NCI-H446 (cell line): Measurements from ENCODE around the gene MAP3K2.
A peak's percentile ranks its signal among the peaks of the same experiment; 100 is the strongest.

ENCODE experiments used
- DNase-seq, 2 experiments: peaks; one replicate each; lab custom pipeline; 2025; lab: John Stamatoyannopoulos, UW

The MAP3K2 gene

DNA sequence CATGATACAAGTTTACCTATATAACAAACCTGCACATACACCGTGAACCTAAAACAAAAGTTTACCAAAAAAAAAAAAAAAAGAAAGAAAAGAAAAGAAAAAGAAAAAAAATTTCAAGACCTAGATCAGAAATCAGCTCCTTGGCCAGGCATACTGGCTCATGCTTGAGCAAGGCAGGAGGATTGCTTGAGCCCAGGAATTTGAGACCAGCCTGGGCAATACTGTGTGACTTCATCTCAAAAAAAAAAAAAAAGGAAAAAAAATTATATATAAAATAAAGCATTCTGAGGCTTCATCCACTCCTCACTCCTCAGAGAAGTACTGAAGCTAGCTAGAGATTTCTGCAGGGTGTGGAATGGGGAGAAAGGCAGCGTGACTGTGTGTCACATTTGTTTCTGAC is 18.7 kb upstream of the MAP3K2 start:
- no peak for DNase-seq

DNA sequence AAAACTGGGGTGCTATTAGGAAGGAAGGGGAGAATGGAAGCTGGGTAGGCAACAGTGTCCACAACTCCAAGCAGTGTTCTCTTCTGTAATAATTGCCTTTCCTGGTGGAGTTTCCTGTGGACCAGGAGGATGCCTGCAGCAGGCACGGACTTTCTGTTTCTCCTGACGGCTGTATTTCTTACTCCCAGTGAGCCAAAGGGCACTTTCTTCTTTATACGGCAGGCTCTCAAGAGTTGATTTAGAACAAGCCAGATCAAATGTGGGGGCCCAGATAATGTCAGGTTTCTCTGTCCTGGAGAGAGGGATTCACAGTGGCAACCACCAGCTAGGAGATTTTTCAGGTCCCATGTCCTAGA is 17.5 kb upstream of the MAP3K2 start:
- DNase-seq, result no peak

DNA sequence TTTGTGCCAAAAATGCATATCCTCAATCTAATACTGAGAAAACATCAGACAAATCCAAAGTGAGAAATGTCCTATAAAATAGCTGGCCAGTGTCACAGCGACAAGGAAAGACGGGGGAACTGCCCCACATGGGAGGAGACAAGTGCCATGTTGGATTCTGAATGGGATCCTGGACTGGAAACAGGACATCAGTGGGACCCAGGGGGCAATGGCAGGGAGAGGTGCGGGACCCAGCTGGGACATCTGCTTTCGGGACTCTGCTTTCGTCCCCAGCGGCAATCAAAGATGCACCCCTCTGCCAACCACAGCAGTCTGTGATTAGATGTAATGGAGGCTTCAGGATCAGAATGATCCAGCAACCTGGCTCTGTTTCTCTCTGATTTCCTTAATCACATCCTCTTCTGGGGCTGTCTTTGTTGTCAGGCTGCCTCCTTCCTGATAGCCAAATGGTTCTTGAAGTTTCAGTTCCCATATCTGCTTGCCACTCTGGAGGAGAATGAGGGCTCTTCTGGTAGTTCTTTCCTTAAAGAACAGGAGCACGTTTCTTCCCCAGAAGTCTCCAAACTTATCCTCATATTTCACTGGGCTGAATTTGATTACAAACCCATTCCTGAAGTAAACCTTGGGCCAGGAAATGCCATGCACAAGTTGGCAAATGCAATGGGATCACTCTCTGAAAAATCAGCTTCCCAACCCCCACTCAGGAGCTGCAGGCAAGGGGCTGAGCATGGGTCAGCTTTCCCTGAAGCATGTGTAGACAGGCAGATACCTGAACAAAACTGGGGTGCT is 16.9 kb upstream of the MAP3K2 start:
- DNase-seq, result no peak

DNA sequence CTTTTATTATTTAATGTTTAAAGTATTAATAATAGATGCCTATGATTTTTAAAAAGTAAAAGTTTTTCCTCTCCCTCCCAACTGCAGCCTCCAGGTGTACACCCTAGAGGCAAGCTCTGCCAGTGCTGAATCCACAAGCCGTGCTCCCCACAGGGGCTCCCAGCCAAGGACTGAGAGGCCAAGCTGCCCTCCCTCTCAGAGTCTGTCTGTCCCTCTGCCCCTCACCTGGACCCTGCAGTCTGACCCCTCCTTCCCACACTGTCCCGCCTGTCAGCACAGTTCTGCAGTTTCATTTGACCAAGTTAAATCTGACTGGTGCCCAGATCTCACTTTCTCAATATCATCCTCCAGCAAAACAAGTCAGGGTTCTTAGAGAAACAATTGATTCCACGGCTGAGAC is 15.7 kb upstream of the MAP3K2 start:
- no peak for DNase-seq

DNA sequence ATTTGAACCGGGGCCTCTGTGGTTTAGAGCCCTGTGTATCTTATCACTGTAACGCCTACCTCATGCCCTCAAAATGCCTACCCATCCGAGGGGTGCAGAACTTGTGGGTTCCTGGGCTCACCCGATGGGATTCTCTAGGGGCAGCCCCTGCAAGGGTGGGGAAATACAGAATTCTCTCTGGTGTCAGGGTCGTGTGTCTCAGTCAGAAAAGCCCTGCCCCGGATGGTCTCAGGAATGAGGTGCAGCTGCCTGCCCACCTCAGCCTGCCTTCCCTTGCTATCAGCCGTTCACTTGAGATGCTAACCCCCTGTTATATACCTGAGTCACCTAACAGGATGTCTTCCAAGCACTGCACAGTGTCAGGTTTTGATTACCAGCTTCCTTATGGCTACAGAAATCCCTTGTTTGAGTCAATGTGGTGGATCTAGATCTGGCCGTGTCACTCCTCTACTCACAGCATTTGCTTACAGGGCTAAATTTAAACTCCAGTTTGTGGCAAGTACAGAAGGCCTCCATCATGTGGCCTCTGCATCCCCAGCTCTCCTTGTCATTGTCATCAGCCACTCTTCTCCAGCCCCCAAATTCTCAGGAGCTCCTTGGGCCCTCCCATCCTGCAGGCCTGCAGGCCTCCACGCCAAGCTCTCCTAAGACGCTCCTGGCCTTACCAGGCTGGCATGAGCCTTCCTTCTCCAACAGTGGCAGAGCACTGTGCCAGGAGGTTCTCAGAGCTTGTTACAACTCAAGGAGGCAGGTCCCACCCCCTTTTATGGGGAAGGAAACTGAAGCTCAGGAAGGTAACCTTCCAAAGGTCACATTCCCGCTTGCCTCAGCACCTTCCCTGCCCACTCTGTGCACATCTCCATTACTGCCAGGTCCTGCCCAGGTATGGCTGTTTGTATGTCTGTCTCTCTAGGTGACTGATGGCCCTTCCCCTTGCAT is 14.3 kb upstream of the MAP3K2 start:
- no peak for DNase-seq

DNA sequence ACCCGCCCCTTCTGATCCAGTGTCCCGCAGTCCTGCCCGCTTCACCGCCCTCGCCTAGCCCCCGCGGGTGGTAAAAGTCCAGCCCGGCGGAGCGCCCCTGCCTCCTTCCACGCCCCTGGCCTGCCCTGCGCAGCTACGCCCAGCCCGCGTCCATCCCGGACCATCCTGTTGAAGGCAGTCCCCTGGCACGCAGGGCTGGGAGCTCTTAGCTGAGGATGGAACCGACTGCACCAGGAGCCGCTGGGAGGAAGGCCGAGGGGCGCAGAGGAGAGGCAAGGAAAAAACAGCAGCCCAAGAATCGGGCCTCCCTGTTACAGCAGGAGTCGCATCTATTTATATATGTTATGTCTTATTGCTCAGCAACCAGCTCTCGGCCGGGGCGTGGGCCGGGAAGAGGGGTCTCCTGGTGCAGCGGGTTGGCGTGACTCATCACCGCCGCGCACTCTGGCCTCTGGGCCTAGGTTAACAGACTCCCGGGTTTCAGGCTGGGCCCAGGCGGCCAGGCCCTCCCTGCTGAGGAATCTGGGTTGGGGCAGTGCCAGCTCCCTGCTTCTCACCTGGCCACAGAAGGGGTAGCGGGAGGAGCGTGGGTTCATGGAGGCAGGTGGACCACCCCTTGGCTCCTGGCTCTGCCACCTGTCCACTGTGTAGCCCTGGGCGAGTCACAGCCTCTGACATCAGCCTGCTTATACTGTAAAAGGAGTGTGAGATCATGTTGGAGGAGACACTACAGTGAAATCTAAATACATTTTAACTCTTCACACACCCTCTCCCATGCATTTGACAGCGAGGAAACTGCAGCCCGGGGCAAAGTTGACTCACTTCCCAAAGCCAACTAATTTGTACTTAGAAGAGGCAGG is 13.4 kb upstream of the MAP3K2 start:
- DNase-seq, result no peak

DNA sequence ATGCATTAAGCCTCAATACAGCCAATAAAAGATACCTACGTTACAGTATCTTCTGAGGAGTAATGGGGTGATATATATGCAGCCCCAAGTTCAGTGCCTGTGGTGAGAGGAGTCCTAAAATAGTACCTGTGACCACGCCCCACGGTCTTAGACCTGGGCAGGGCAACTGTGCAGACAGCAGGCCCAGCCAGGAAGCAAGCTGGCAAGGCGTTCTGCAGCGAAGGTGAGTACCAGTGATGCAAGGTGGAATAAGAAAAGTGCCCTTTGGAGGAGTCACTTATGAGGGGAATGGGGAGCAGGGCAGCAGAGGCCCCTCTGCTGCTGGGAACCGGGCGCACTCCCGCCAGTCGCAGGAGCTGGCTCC is 12.7 kb upstream of the MAP3K2 start:
- DNase-seq, result no peak

DNA sequence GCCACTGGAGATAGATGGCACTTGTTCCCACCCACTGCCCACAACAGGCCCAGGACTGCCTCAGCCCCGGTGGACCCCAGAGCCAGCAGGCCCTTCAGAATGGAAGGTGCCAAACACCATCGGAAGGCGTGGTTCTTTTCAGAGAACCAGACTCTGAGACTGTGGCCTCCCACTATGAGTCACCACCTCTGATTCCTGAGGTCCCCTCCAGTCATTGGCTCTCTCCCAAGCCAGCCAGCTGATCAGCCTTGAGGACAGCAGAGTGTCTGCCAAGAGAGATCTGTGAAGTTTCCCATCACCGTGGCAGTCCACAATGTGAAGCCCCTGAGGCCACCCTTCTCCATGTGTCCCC is 10.4 kb upstream of the MAP3K2 start:
- DNase-seq, result peak; percentile 30 to 87

DNA sequence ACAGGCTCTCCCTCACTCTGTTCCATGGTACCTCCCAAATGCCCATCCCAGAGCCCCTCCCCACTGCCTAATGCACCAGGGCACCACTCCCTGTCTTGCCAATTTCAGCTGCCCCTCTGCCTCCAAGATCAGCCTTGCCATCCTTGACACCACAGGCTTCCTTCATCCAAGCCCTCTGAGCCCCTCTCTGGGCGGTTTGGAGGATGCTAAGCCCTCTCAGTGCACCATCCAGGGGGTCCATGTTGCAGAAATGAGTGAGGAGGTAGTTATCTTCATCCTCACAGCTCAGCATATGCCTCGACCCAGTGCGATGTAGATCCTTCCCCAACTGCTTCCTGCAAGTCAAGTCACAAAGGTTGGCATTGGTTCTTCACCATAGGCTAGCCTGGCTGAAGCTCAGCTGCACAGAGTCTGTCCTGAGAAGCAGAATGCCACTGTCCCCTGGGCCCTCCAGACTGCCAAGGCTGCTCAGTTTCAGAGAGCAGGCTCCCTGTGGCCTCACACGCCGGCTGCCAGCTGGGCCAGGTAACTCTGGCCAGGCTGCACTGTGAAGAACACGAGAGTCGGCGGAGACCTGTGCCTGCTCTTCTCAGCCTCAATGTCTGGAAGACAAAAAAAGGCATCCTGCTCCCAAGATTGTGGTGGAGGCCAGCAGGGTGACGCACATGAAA is 9.9 kb upstream of the MAP3K2 start:
- DNase-seq, result no peak

DNA sequence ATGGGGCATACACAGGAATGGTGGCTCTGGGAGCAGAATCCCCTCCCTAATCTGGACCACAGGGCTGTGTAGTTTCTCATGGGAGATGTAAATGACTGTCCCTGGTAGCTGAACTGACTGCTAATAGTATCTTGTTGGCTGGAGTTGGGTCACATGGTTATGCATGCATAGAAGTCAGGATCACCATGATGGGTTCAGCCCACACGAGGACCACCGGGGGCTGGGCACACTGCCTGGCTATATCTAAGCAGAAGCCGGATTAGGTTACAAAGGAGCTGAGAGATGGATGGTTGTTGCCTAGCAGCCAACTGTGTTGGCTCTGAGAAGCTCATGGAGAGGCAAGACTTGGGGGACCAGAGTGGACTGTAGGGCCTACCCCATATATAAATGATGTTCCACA is 6.7 kb upstream of the MAP3K2 start:
- DNase-seq, result no peak

DNA sequence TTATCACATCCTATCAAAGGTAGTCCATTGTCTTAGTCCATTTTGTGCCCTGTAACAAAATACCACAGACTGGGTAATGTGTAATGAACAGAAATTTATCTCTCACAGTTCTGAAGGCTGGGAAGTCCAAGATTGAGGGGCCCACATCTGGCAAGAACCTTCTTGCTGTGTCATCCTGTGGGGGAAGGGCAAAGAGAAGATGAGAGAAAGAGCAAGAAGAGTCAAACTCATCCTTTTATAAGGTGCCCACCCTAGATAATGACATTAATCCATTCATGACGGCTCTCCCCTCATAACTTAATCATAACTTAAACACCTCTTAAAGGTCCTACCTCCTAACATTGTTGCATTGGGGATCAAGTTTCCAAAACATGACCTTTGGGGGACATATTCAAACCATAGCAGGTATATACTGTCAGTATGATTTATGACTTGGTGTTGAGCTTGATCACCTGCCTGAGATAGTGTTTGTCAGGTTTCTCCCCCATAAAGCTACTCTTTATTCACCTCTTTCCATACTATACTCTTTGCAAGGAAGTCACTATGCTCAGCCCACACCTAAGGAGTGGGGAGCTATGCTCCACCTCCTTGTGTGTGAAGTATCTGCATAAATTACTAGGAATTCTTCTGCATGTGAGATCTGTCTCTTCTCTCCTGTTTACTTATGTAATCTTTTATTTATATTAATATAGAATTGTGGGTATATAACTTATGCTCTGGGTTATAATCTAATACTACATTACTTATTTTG is 5.2 kb upstream of the MAP3K2 start:
- no peak for DNase-seq

DNA sequence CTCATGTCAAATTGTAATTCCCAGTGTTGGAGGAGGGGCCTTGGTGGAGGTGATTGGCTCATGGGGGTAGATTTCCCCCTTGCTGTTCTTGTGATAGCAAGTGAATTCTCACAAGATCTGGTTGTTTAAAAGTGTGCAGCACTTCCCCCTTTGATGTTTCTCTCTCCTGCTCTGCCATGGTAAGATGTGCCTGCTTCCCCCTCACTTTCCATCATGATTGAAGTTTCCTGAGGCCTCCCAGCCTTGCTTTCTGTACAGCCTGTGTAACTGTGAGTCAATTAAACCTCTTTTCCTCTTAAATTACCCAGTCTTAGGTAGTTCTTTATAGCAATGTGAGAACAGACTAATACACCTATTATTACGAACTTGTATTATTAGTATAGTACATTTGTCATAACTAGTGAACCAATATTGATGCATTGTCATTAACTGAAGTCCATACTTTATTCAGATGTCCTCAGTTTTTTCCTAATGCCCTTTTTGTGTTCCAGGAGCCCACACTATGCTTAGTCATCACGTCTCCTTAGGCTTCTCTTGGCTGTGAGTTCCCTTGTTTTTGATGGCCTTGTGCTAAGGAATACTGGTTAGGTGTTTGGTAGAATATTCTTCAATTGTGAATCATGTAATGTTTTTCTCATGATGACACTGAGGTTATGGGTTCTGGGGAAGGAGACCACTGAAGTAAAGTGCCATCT is 4.5 kb upstream of the MAP3K2 start:
- DNase-seq, result no peak

DNA sequence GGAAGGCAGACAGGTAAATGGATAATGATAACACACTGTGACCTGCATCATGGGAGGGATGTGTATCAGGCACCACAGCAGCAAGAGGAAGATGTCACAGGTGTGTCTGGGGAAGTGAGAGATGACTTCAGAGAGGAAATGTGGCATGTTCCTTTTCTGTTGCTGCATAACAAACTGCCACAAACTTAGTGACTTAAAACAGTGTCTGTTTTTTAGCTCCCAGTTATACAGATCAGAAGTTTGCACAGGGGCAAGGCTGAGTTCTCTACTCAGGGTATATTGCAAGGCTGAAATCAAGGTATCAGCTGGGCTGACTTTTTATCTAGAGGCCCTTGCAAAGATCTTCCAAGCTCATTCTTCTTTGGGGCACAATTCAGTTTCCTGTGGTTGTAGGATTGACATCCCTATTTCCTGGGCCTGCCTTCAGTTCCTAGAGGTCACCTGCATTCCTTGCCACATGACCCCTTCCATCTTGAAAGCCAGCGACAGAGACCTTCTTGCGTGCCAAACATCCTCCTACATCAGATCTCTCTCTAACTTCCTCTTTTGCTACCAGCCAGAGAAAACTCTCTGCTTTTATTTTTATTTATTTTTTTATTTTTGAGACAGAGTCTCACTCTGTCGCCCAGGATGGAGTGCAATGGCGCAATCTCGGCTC is 2.1 kb upstream of the MAP3K2 start:
- DNase-seq, result no peak

DNA sequence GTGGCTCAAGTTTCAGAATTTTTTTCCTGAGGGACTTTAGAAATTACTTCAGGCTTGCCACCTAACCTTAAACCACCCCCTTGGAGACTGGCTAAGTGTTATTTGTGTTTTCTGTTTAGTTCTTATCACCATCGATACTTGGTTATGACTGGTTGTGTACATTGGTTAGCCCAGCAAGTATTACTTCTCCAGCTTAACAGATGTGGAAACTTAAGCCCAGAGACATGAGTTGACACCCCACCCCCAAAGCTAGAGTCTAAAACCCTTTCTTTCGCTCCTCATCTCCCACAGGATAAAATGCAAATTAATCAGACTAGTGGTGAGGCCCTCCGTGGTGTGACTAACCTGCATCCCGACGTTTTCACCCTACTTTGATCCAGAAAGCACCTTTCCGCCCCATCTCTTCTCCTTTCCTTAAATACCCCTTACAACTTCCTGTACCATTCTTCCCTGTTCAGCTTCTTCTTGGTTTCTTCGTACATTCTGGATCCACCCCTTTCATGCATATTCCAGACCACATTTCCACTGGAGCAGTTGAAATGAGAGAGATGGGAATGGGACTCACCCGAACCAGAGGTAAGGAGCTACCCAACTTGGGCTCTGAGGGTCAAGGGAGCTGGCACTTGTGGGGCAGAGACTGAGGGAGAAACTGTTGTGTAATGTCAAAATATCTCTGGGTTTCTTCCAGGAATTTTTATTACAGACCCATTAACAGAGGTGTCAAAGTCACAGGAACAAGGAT is 819 bp upstream of the MAP3K2 start:
- no peak for DNase-seq

DNA sequence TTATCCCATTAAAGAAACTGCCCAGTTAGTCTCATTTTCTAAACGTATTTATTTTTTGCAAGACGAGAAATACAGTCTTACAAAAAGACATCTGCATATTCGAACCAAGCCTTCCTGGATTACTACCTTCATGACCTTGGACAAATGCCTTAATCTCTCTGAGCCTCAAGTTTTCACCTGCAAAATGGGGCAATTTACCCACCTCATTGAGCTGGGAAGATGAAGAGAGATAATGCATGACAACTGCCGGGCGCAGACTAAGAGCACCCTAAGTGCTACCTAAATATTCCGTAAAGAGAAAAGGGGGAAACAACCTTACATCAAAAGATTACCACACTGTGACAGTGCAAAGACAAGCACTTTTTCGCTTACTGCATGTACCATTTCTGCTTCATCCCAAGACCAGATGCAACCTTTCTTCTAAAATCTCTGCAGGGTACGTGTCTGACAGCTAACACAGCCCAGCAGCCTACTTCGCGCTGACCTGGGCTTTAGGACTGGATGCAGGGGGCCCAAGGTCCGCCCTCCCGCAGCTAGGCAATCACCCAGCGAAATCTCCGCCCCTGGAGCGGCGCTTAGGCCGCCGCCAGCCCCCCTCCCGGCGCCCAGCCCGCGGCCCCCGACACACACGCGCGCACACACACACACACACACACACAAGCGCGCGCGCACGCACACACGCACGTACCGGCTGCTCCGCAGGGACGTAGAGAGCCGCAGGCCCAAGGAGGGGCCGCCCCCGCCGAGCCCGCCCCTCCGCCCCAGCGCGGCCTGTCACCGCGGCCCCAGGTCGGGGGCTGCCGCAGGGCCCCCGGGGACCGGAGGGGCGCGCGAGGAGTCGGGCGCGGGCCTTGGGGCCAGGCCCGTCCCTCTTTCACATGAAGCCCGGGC is 766 bp downstream of the MAP3K2 start:
- peak; percentile 53 to 87 for DNase-seq

DNA sequence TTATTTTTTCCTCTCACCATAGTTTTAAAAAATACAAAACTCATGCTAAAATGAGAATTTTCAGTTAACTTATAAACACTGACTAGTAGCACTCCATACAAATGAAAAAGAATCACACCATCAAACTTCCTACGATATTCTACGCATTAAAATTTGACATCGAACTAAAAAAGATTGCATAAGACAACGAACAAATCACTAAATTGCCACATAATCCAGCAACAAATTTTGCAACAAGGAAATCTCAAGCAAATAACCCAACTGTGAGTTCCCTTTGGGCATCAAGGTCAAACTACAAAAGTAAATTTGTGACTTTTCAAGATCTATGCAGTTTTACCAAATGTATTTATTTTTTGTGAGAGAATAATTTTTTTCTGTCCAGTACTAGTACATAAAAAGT is 1.5 kb downstream of the MAP3K2 start:
- no peak for DNase-seq

DNA sequence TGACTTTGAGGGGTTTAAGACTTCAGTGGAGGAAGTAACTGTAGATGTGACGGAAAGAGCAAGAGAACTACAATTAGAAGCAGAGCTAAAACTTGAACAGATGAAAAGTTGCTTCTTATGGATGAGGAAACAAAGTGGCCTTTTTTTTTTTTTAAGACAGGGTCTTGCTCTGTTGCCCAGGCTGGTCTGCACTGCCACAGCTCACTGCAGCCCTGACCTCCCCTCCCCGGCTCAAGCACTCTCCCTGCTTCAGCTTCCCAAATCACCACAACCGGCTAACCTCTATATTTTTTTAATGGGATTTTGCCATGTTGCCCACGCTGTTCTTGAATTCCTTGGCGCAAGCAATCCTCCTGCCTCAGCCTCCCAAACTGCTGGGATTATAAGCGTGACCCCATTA is 3.2 kb downstream of the MAP3K2 start:
- no peak for DNase-seq

DNA sequence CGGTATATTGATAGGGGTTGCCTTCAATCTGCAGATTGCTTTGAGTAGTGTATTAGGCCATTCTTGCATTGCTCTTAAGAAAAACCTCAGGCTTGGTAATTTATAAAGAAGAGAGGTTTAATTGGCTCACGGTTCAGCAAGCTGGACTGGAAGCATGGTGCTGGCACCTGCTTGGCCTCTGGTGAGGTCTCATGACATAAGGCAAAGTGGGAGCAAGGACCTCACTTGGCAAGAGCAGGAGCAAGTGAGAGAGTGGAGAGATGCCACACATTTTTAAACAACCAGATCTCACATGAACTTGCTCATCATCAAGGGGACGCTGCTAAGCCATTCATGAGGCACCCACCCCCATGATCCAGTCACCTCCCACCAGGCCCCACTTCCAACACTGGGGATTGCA is 4.9 kb downstream of the MAP3K2 start:
- peak in 1 of 2 experiments; percentile 64 for DNase-seq
